A204.1 (cell line): Measurements from ENCODE around the gene TMEM184B.
"Not testable (repeated sequence)": the region's sequence is repeated elsewhere in the genome, so short reads cannot be mapped to it uniquely, and the experiment has no call there.

Experiments
- FAIRE-seq: peaks from 2 replicates; lab custom pipeline; 2012; peaks lifted over from hg19 to GRCh38; lab: Jason Lieb, UNC

TMEM184B gene

DNA sequence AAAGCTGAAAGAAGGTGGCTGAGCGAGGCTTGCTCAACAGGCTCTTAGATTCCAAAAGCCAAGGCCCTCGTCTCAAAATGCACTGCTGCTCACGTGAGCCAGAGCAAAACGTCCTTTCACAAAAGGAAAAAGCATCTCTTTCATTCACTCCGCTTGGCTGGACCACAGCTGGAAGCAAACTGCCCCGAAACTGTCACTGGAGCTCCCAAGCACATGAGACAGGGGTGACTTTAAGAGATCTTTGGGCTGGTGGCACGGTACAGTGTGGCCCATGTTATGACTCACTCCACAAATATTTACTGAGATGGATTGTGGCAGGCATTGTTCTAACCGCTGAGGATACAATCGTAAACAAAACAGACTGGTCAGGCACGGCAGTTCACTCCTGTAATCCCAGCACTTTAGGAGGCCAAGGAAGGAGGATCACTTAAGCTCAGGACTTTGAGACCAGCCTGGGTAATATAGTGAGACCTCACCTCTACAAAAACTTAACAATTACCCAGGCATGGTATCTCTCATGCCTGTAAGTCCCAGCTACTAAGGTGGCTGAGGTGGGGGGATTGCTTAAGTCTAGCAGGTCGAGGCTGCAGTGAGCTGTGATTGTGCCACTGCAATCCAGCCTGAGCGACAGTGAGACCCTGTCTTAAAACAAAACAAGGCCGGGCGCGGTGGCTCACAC, 94.7 kb downstream of the TMEM184B start:
- no peak for FAIRE-seq

DNA sequence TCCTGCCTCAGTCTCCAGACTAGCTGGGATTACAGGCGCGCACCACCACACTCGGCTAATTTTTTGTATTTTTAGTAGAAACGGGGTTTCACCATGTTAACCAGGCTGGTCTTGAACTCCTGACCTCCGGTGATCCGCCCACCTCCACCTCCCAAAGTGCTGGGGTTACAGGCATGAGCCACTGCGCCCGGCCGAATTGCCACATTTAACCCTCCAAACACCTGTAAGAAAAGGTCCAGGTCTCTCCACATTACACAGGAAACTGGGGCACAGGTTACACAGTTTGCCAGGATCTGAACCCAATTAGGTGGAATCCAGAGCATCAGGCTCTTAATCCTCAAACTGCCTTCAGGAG, 95.3 kb downstream of the TMEM184B start:
- not testable (repeated sequence) for FAIRE-seq

DNA sequence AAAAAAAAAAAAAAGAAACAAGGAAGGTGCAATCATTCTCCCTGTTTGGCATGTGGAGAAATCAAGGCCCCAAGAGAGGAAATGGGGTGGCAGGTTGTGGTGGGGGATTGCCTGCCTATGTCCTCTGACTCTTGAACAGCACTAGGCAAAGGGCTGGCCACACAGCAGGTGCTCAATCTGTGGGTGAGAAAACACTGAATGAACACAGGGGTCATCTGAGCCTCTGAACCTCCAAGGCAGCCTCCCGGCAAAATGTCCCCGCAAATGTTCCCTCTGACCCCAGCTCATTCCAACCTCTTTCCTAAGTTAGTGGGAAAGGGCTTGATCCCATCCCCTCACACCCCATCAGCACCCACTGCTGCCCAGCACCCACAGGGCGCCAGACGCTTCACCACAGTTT, 95.8 kb downstream of the TMEM184B start:
- FAIRE-seq = no peak

DNA sequence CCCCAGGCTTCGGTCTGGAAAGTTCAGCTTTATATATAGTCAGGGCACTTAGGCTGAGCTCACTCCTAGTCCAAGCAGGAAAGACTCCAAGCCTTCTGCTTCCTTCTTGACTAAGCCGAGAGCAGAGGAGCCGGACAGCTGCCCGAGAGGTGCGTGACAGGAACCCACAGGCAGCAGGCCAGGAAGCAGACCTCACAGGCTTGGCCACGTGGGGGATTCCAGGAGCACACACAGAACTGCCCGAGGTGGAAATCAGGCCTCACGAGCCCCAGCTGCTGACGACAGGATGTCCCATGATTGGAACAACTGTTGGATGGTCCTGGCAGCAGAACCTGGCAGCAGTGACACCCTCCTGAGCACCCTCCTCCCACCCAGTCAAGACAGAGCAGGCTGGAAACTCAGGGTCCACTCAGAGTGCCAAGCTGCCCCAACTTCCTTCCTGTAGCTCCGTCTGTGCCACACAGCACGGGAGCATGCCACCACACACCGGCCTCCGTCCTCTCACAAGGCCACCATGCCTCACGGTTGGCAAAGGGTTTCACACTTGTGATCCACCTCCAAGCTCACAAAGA, 96.6 kb downstream of the TMEM184B start:
- FAIRE-seq = no peak

DNA sequence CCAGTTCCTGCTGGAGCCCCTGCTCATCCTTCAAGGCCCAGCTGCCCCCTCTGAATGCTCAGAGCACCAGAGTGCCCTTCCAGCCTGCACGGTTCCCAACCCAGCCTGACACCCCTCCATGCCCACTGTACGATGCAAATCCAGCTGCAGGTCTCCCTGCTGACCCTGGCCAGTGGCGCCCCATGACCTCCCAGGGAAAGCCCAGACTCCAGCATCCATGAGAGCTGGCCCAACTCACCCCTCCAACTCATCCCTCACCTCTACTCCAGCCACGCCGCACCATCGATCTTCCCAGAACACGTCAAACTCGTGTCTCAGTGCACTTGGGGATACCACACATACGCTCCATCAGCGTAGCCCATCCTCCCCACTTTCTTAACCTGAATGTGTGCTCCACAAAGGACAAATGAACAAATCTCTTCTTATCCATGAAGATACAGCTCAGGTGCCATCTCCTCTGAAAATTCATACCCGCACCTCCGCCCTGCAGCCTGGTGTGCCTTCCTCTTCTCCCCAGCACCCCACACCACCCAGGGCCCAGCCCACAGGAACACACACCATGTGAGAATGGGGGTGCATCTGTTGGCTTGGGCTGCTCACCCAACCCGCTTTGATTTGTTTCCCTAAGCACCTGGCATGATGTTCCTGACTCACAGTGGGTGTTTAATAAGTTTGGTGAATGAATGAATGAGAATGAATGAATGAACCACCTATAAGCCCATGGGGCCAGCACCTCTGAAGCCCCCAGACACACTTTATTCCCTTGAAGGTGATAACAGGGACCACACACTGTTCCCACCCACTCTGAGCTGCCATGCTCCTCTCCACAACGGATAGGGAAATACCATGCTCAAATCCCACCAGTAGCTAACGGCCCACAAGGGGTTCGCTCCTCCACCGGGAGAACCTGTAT, 97.3 kb downstream of the TMEM184B start:
- FAIRE-seq = no peak

DNA sequence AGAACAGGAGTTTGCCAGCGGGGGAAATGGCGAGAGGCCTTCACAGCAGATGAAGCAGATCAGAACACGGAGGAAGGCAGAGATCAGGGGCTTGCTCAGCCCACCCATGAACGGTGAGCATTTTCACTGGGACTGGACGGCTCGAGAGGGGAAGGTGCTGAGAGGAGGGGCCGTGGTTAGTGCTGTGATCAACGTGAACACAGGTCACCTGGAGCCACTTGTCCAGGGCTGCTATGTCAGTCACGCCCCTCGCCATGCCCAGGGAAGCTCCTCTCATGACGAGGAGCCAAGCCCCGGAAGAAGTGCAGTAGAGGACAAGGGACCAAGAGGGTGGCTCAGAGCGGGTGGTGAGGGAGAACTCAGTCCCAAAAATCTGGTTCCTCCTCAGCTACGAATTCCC, 98.2 kb downstream of the TMEM184B start:
- no peak for FAIRE-seq

DNA sequence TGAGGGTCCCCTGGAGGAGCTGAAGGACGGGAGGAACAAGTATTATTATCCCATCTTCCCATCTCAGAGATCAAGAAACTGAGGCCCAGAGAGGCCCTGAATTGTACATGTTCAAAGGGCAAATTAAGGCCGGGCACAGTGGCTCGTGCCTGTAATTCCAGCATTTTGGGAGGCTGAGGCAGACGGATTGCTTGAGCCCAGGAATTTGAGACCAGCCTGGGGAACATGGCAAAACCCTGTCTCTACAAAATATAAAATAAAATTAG, 99.2 kb downstream of the TMEM184B start:
- no peak for FAIRE-seq

DNA sequence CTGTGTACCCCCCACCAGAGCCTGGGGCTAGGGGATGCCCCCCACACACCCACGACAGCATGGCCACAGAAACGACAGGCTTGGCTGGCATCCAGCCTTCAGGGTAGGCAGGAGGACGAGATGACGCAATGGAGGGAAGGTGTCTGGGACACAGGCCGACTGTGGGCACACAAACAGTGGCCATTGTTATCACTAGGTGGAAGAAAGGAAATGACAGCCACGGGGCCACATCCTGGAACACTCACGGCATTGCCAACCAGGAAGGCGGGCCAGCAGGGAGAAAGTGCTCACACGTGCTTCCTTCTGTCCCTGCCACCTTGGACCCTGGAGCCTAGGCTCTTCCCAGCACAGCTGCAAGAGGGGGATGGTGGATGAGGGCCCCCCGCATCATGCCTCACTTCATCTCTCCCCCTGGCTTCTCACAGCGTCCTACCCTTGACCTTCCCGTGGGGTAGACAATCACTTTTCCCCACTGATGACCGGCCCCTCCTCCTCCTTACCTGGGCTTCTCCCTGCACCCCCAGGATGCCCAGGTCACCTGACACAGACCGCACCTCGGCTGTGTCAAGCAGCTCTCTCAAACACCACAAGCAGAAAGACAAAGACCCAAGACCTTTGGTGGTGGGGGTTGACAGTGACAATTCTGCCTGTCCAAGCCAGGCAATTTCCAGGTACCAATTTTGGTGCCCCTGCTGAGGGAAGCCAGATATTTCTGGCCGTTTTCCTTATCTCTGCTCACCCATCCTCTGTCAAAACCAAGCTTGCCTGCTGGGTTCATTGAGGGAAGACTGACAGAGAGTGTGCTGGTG, 99.8 kb downstream of the TMEM184B start:
- FAIRE-seq = no peak

DNA sequence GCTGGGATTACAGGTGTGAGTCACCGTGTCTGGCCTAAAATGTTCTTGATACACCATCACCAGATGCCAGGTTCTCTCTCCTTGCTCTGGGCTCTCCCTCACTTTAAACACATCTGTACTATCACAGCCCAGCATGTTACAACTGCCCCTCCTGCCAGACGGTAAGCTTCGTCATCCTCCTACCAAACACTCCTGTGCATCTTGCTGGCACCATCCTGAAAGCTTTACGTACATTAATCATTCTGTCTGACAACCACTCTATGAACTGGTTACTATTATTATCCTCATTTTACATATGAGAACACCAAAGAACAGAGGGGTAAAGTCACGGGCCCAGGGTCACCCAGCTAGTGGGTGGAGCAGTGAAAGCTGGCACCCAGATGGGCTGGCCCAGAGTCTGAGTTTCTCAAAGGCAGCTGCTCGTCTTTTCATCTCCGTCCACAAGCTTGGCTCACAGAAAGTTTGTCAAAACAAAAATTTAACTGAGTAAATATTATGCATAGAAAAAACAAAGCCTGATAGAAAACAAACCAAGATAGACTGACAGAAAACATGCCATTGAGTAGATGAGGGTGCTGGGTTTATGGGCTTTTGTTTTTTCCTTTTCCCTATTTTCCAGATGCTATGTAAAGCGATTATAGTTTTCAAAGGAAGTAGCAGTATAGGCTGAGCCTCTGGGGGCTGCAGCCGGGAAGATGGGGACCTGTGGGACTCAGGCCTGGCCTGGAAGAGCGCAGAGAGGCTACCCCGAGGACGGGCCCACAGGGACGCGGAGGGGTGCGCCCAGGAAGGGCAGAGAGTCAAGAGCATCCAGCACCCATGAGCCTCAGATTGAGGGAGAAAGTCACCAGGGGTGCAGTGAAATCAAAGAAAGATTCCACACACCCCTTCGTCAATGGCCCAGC, 100.6 kb downstream of the TMEM184B start:
- FAIRE-seq = no peak

DNA sequence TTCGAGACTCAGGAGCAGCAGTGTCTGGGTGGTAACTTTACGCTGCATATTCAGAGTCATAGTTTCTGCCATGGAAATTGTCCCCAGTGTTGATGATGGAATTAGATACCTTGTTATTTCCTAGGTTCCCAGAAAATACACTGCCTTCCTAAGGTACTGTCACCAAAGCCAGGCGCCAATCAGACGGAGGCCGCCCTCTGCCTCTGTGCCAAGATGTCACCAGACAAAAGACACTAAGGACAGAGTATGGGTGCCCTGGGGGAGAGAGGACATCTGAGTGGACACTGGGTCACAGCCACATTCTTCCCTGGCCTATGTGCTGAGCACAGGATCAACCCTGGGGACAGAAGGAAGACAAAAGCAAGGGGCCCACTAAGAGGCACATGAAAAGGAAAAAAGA, 102.3 kb downstream of the TMEM184B start:
- FAIRE-seq = no peak
